ENCODE results near the gene TTC7B.

- TF ChIP-seq ZFP36 (IDR thresholded peaks at IDR 0.05; ENCODE audit: low read depth, low read length, partially characterized antibody) (no peak), FOXJ3 (CRISPR knock-in tag; IDR thresholded peaks at IDR 0.05) (no peak), CTCF (IDR thresholded peaks at IDR 0.05 in 2 of 3, conservative IDR thresholded peaks at IDR 0.05 in 1 of 3; ENCODE audit: insufficient read depth in 2 of 3, low read depth in 1 of 3, low read length in 3 of 3) (no peak), CBX5 (IDR thresholded peaks at IDR 0.05; ENCODE audit: borderline replicate concordance, low read depth) (no peak), BACH1 (tag; IDR thresholded peaks at IDR 0.05) (no peak), ZNF12 (CRISPR knock-in tag; IDR thresholded peaks at IDR 0.05) (no peak), CCAR2 (IDR thresholded peaks at IDR 0.05; ENCODE audit: low read depth, low read length) (no peak), TAF1 (IDR thresholded peaks at IDR 0.05; ENCODE audit: control insufficient read depth, extremely low read depth, insufficient read depth, low read length, severe bottlenecking) (no peak), NFIC (IDR thresholded peaks at IDR 0.05) (no peak), XRCC4 (IDR thresholded peaks at IDR 0.05; ENCODE audit: extremely low read depth, insufficient read depth, insufficient read length) (no peak), RERE (CRISPR knock-in tag; IDR thresholded peaks at IDR 0.05; ENCODE audit: borderline replicate concordance) (no peak)
These were observed 74.6 kb downstream of the TTC7B start for GRCh38 chr14:90741682-90741946.

Measured in K562 (cell line).